ENCODE data around the gene PDGFB.
"Not testable (repeated sequence)": the region's sequence is repeated elsewhere in the genome, so short reads cannot be mapped to it uniquely, and the experiment has no call there.

Gene PDGFB

GRCh38 chr22:39226353-39226752 is 18.4 kb downstream of the PDGFB start:
- DNase-seq (ENCODE audit: low spot score): no peak

GRCh38 chr22:39225591-39225990 is 19.2 kb downstream of the PDGFB start:
- DNase-seq (ENCODE audit: low spot score): no peak

GRCh38 chr22:39224550-39224949 is 20.2 kb downstream of the PDGFB start:
- DNase-seq (ENCODE audit: low spot score): no peak

GRCh38 chr22:39223091-39223710 is 21.6 kb downstream of the PDGFB start:
- DNase-seq (ENCODE audit: low spot score): no peak

- no peak for DNase-seq (ENCODE audit: low spot score)
Measured at GRCh38 chr22:39221999-39222686, 22.6 kb downstream of the PDGFB start.

GRCh38 chr22:39220890-39221850 is 23.6 kb downstream of the PDGFB start:
- DNase-seq (ENCODE audit: low spot score): no peak

GRCh38 chr22:39220450-39220849 is 24.3 kb downstream of the PDGFB start:
- no peak for DNase-seq (ENCODE audit: low spot score)

- DNase-seq (ENCODE audit: low spot score): no peak
Measured at GRCh38 chr22:39219071-39220039, 25.4 kb downstream of the PDGFB start.

- not testable (repeated sequence) for DNase-seq (ENCODE audit: low spot score)
Measured at GRCh38 chr22:39218432-39218831, 26.4 kb downstream of the PDGFB start.

- no peak for DNase-seq (ENCODE audit: low spot score)
Measured at GRCh38 chr22:39216143-39216490, 28.7 kb downstream of the PDGFB start.

- DNase-seq (ENCODE audit: low spot score): no peak
Measured at GRCh38 chr22:39215426-39216142, 29.2 kb downstream of the PDGFB start.

- DNase-seq (ENCODE audit: low spot score): no peak
Measured at GRCh38 chr22:39215070-39215396, 29.7 kb downstream of the PDGFB start.

GRCh38 chr22:39214383-39215069 is 30.3 kb downstream of the PDGFB start:
- no peak for DNase-seq (ENCODE audit: low spot score)

- no peak for DNase-seq (ENCODE audit: low spot score)
Measured at GRCh38 chr22:39214006-39214382, 30.8 kb downstream of the PDGFB start.

- DNase-seq (ENCODE audit: low spot score): no peak
Measured at GRCh38 chr22:39212721-39213376, 31.9 kb downstream of the PDGFB start.

GRCh38 chr22:39209756-39210155 is 35.0 kb downstream of the PDGFB start:
- DNase-seq (ENCODE audit: low spot score): no peak

GRCh38 chr22:39208013-39208680 is 36.6 kb downstream of the PDGFB start:
- DNase-seq (ENCODE audit: low spot score): no peak

GRCh38 chr22:39207141-39208012 is 37.4 kb downstream of the PDGFB start:
- DNase-seq (ENCODE audit: low spot score): no peak

Data from pons (tissue), 1 donor.